ENCODE results near the gene LHX3. TPM values are rescaled to one million over a fixed set of nuclear protein-coding genes. Genes with fewer than 3 reads are reported as not detected.

Gene LHX3
- total and polyA plus RNA-seq, 11 donors = not detected

DNA sequence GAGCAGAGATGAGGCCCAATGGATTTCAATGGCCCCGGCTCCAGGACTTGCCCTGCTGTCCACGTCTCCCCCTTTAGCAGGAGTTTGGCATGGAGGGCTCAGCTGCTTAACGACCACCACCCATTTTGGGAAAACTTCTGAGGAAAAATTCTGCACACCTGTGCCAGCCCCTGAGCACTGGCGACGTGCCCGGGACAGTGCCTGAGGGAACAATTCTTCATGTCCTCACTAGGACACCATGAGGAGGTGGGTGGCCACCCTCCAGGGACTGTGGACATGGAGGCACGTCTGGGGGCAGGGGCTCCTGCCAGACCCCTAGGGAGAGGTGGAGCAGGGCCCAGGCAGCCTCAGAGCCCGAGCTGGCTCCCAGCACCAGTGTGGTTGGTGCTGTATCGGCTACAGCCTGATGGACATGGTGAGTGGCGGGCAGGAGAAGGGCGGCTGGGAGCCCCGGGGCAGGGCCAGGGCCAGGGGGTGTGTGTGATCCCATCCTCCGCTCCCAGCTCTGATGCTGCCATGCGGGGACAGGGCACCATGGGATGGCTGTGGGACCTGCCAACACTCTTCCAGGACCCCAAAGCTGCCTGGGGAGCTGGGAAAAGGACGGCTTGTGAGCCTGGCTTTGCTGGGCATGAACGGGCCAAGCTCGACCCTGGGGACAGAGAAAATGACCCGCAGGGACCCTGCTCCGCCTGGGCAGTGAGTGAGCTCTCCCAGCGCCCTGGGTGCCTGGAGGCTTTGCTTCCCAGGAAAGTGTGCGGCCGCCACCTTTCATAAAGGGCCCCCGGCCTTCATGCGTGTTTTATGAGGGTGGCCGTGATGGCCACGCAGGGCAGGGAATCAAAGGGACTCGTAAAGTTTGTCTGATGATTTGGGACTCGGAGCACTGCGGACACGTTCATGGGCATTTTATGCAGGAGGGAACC, 44.3 kb upstream of the LHX3 start:
- no peak overlapping the region for H3K4me3 ChIP-seq
- H3K4me1 ChIP-seq = peaks cover 0 to 15% (median 10%) of the 10 kb centered on the region in 12 donors
- intact Hi-C loops (cut with DNase I) = loop anchor here in 1 of 10 donors (10.0 kb wide), 1 partner anchor 284 kb away; the partner anchor contains the start of gene UBAC1
- H3K27ac ChIP-seq = no peak overlapping the region
- WGBS, 4 donors = 82 to 86% (median 84%) methylated on average over 22 to 30 of the region's 30 CpGs
- TF ChIP-seq POLR2A (IDR thresholded peaks at IDR 0.05) (no peak), CTCF (IDR thresholded peaks at IDR 0.05) (no peak)
- no peaks in the 10 kb centered on the region for H3K27me3 ChIP-seq
- ATAC-seq (no peak), DNase-seq (no peak)
- H3K9me3 ChIP-seq = no peaks in the 10 kb centered on the region
- H3K36me3 ChIP-seq = no peaks in the 10 kb centered on the region

DNA sequence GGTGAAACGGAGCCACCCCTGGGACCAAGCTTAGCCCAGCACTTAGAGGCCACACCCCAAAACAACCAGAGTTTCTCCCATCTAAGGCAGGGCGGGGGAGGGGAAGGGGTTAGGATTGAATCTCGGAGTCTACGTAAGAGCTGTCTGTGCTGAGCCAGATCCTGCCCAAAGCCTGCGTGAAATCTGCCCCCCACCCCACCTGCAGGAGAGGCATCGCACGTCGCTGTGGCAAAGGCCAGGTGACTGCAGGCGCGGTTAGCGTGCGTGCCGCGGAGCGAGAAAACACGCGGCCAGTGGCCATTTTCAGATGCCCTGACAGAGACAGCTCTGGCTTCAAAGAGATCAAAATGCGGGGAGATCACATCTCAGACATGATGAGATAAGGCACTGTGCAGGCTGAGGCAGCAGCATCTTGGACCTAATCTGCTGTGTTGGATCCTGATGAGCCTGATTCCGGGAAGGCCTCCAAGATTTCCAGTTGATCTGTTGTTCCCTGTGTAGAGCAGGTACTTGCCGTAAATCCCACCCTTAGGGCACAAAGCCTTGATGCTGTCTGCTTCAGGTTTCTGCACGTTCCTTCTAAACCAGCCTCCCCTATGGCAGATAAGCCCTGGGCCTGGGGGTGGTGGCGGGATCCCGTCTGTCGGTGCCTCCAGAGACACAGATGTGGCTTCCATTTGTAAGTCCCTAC, 43.2 kb upstream of the LHX3 start:
- H3K9me3 ChIP-seq = no peaks in the 10 kb centered on the region
- no peak overlapping the region for H3K4me3 ChIP-seq
- intact Hi-C loops (cut with DNase I) = loop anchor here in 1 of 10 donors (10.0 kb wide), 1 partner anchor 283 kb away; the partner anchor contains the start of gene UBAC1
- ATAC-seq = no peak
- no peaks in the 10 kb centered on the region for H3K36me3 ChIP-seq
- TF ChIP-seq CTCF (IDR thresholded peaks at IDR 0.05) (no peak), POLR2A (IDR thresholded peaks at IDR 0.05) (no peak)
- no peak overlapping the region for H3K27ac ChIP-seq
- H3K27me3 ChIP-seq = no peaks in the 10 kb centered on the region
- DNase-seq = no peak
- H3K4me1 ChIP-seq = peaks cover 2 to 21% (median 13%) of the 10 kb centered on the region in 12 donors
- 77 to 81% (median 79%) methylated on average over 24 of the region's 24 CpGs for WGBS, 4 donors

- Histone ChIP-seq H3K4me3 (no peak overlapping the region), H3K4me1 (peaks cover 2 to 26% (median 13%) of the 10 kb centered on the region in 12 donors), H3K27me3 (no peaks in the 10 kb centered on the region), H3K9me3 (no peaks in the 10 kb centered on the region), H3K36me3 (no peaks in the 10 kb centered on the region), H3K27ac (no peak overlapping the region)
- no peak for DNase-seq
- TF ChIP-seq CTCF (IDR thresholded peaks at IDR 0.05) = no peak
- no peak for TF ChIP-seq POLR2A (IDR thresholded peaks at IDR 0.05)
- 47 to 50% (median 48%) methylated on average over 8 to 9 of the region's 9 CpGs for WGBS, 4 donors
- intact Hi-C loops (cut with DNase I) = loop anchor here in 1 of 10 donors (10.0 kb wide), 1 partner anchor 283 kb away; the partner anchor contains the start of gene UBAC1
- ATAC-seq = no peak
Observed at GRCh38 chr9:136247551-136247916, 42.6 kb upstream of the LHX3 start.
